OCI-LY7 (cell line): ENCODE data around the gene NR5A1.

Experiments
- CTCF ChIP-seq: fragments of 200-600 bp; sonication (generic); conservative IDR thresholded peaks from 2 replicates; pipeline ENCODE4 v1.5.1; 2014; ENCODE audit warnings: mild to moderate bottlenecking, antibody characterized with exemption, low read length, moderate library complexity, mixed read lengths
- EZH2phosphoT487 ChIP-seq: fragments of 200-600 bp; sonication (generic); IDR thresholded peaks from 2 replicates; pipeline ENCODE4 v1.6.1; 2018; ENCODE audit warnings: low read depth, borderline replicate concordance, mild to moderate bottlenecking, mixed run types, antibody characterized with exemption, low read length, moderate library complexity, mixed read lengths

- no peak for TF ChIP-seq CTCF
- TF ChIP-seq EZH2phosphoT487, result no peak
These were observed 41.5 kb downstream of the NR5A1 start for GRCh38 chr9:124465736-124466135.
